Measurements from ENCODE around the gene GAGE13.
A peak's percentile ranks its signal among the peaks of the same experiment; 100 is the strongest.
"Not testable (repeated sequence)": the region's sequence is repeated elsewhere in the genome, so short reads cannot be mapped to it uniquely, and the experiment has no call there.

Gene GAGE13

GRCh38 chrX:49331282-49331681 lies at the start of gene GAGE13:
Gene GAGE13 (plus strand): TSS chrX:49331582. CDS start chrX:49332738, 1,156 bp downstream.
- not testable (repeated sequence) for DNase-seq (ENCODE audit: extremely low read depth in 1 of 2, low read depth in 1 of 2)

GRCh38 chrX:49282647-49283011 lies 48.8 kb upstream of the GAGE13 start:
- no peak for DNase-seq (ENCODE audit: extremely low read depth in 1 of 2, low read depth in 1 of 2)

- no peak for DNase-seq (ENCODE audit: extremely low read depth in 1 of 2, low read depth in 1 of 2)
These were observed 47.2 kb upstream of the GAGE13 start for GRCh38 chrX:49284212-49284611.

- DNase-seq (ENCODE audit: extremely low read depth in 1 of 2, low read depth in 1 of 2) = no peak
These were observed 45.2 kb upstream of the GAGE13 start for GRCh38 chrX:49286136-49286535.

- DNase-seq (ENCODE audit: extremely low read depth in 1 of 2, low read depth in 1 of 2) = no peak
These were observed 44.8 kb upstream of the GAGE13 start for GRCh38 chrX:49286581-49286980.

- DNase-seq (ENCODE audit: extremely low read depth in 1 of 2, low read depth in 1 of 2) = no peak
These were observed 43.7 kb upstream of the GAGE13 start for GRCh38 chrX:49287665-49288064.

GRCh38 chrX:49290215-49290614 lies 41.2 kb upstream of the GAGE13 start:
- no peak for DNase-seq (ENCODE audit: extremely low read depth in 1 of 2, low read depth in 1 of 2)

- DNase-seq (ENCODE audit: extremely low read depth in 1 of 2, low read depth in 1 of 2) = peak in 1 of 2 donors; percentile 41
These were observed 39.6 kb upstream of the GAGE13 start for GRCh38 chrX:49291615-49292337.

GRCh38 chrX:49292400-49293362 lies 38.7 kb upstream of the GAGE13 start:
- DNase-seq (ENCODE audit: extremely low read depth in 1 of 2, low read depth in 1 of 2) = no peak

- DNase-seq (ENCODE audit: extremely low read depth in 1 of 2, low read depth in 1 of 2) = not testable (repeated sequence)
These were observed 32.1 kb upstream of the GAGE13 start for GRCh38 chrX:49299293-49299692.

- no peak for DNase-seq (ENCODE audit: extremely low read depth in 1 of 2, low read depth in 1 of 2)
These were observed 30.7 kb upstream of the GAGE13 start for GRCh38 chrX:49300703-49301102.

- DNase-seq (ENCODE audit: extremely low read depth in 1 of 2, low read depth in 1 of 2) = no peak
These were observed 28.0 kb upstream of the GAGE13 start, which contains the start of gene GAGE10 for GRCh38 chrX:49303346-49303745. Gene GAGE10 (plus strand): TSS chrX:49303646. CDS start chrX:49304860, 1,214 bp downstream.

GRCh38 chrX:49307775-49308174 lies 23.6 kb upstream of the GAGE13 start:
- DNase-seq (ENCODE audit: extremely low read depth in 1 of 2, low read depth in 1 of 2) = not testable (repeated sequence)

- DNase-seq (ENCODE audit: extremely low read depth in 1 of 2, low read depth in 1 of 2) = no peak
These were observed 22.6 kb upstream of the GAGE13 start for GRCh38 chrX:49308604-49309269.

- no peak for DNase-seq (ENCODE audit: extremely low read depth in 1 of 2, low read depth in 1 of 2)
These were observed 21.9 kb upstream of the GAGE13 start for GRCh38 chrX:49309401-49309981.

- no peak for DNase-seq (ENCODE audit: extremely low read depth in 1 of 2, low read depth in 1 of 2)
These were observed 21.0 kb upstream of the GAGE13 start for GRCh38 chrX:49310371-49310770.

- no peak for DNase-seq (ENCODE audit: extremely low read depth in 1 of 2, low read depth in 1 of 2)
These were observed 19.2 kb upstream of the GAGE13 start for GRCh38 chrX:49312176-49312575.

GRCh38 chrX:49316085-49316484 lies 15.3 kb upstream of the GAGE13 start:
- no peak for DNase-seq (ENCODE audit: extremely low read depth in 1 of 2, low read depth in 1 of 2)

GRCh38 chrX:49321737-49322136 lies 9.6 kb upstream of the GAGE13 start, which contains the start of gene GAGE12J:
Gene GAGE12J (plus strand): TSS chrX:49322037. CDS start chrX:49323194, 1,157 bp downstream.
- DNase-seq (ENCODE audit: extremely low read depth in 1 of 2, low read depth in 1 of 2) = not testable (repeated sequence)

GRCh38 chrX:49322266-49322665 lies 9.1 kb upstream of the GAGE13 start:
- not testable (repeated sequence) for DNase-seq (ENCODE audit: extremely low read depth in 1 of 2, low read depth in 1 of 2)

- not testable (repeated sequence) for DNase-seq (ENCODE audit: extremely low read depth in 1 of 2, low read depth in 1 of 2)
These were observed 7.6 kb upstream of the GAGE13 start for GRCh38 chrX:49323735-49324134.

Data from activated CD8-positive, alpha-beta memory T cell treated with anti-CD3 and anti-CD28 coated beads for 1 hour (primary cell).